H1 (cell line): ENCODE data around the gene PRR5. TPM values are rescaled to one million over a fixed set of nuclear protein-coding genes. Genes with fewer than 3 reads are reported as not detected.

Source experiments
- FOSL1 ChIP-seq: IDR thresholded peaks from 2 replicates; pipeline ENCODE4 v1.6.1; 2011; ENCODE audit warnings: mild to moderate bottlenecking, low read depth, low read length, moderate library complexity; ENCODE audit not compliant: insufficient read depth
- MAFK ChIP-seq: IDR thresholded peaks from 2 replicates; pipeline ENCODE4 v1.6.1; 2012; ENCODE audit warnings: low read depth, mild to moderate bottlenecking, improper control_type of control experiment, low read length
- RFX5 ChIP-seq: IDR thresholded peaks from 2 replicates; pipeline ENCODE4 v1.6.1; 2011; ENCODE audit warnings: low read depth, low read length, improper control_type of control experiment, borderline replicate concordance
- polyA plus RNA-seq, 7 experiments: library from polyadenylated mRNA; depleted of rRNA in 3 of 7; stranded (reverse) in 5 of 7; unstranded in 2 of 7; fragments of >200 nt in 5 of 7; fragments of 200-250 nt in 2 of 7; gene quantifications; 1 replicate in 5 of 7; 2 replicates in 1 of 7; 4 replicates in 1 of 7; pipeline versions ENCODE4 v1.2.1 to v1.2.3, GENCODE V29; 2011 to 2013; ENCODE audit warnings: missing spikeins in 2 of 7, mixed read lengths in 2 of 7
- total RNA-seq: library from RNA; stranded (reverse); fragmentation: NEBNext Ultra II Directional; extraction: Animal tissue kit (Norgen Biotek cat#: 25700); gene quantifications from 2 replicates; pipeline ENCODE4 v1.2.1, GENCODE V29; 2021

PRR5 gene
- total and polyA plus RNA-seq, 2 of the 8 experiments (the other 6 are each of a cell fraction or from before 2014, with no cell fraction given) = 16.5 to 25.7 TPM

GRCh38 chr22:44676441-44677352 is 25.3 kb upstream of the PRR5 start (continued):
- TF ChIP-seq MAFK = peak; percentile 48; the same call in 1 of the 2 replicates
- TF ChIP-seq RFX5 = no peak
- TF ChIP-seq FOSL1 = no peak
